Hepatocyte (in vitro differentiated cells): ENCODE data around the gene CAP2. TPM values are rescaled to one million over a fixed set of nuclear protein-coding genes. Genes with fewer than 3 reads are reported as not detected.

Experiments used
- DNase-seq: peaks from one replicate; pipeline ENCODE4 v3.0.0-alpha.2; 2016; ENCODE audit warnings: low spot score
- H2AFZ ChIP-seq: fragments of 200-600 bp; sonication (generic); 2 replicates; pipeline ENCODE4 v1.6.0; 2016; ENCODE audit warnings: antibody characterized with exemption, mild to moderate bottlenecking
- H3K27ac ChIP-seq: fragments of 200-600 bp; sonication (generic); 2 replicates; pipeline ENCODE4 v1.5.1; 2016; ENCODE audit warnings: mild to moderate bottlenecking
- H3K27me3 ChIP-seq: fragments of 200-600 bp; sonication (generic); 2 replicates; pipeline ENCODE4 v1.6.1; 2016
- H3K36me3 ChIP-seq: fragments of 200-600 bp; sonication (generic); replicated peaks from 2 replicates; pipeline ENCODE4 v1.5.1; 2016; ENCODE audit warnings: low read depth; ENCODE audit not compliant: insufficient read depth
- H3K4me1 ChIP-seq: fragments of 200-600 bp; sonication (generic); 2 replicates; pipeline ENCODE4 v1.5.1; 2016; ENCODE audit warnings: mild to moderate bottlenecking, moderate library complexity; ENCODE audit not compliant: insufficient read depth
- H3K4me2 ChIP-seq: fragments of 200-600 bp; sonication (generic); 2 replicates; pipeline ENCODE4 v1.6.0; 2016
- H3K4me3 ChIP-seq: fragments of 200-600 bp; sonication (generic); 2 replicates; pipeline ENCODE4 v1.5.1; 2016; ENCODE audit warnings: mild to moderate bottlenecking
- H3K79me2 ChIP-seq: fragments of 200-600 bp; sonication (generic); 2 replicates; pipeline ENCODE4 v1.6.0; 2017; ENCODE audit warnings: mild to moderate bottlenecking
- H3K9me2 ChIP-seq: fragments of 200-600 bp; sonication (generic); replicated peaks from 2 replicates; pipeline ENCODE4 v1.6.0; 2017; ENCODE audit warnings: mild to moderate bottlenecking; ENCODE audit not compliant: insufficient read depth
- H3K9me3 ChIP-seq: fragments of 200-600 bp; sonication (generic); 2 replicates; pipeline ENCODE4 v1.5.1; 2016; ENCODE audit warnings: low read depth, mild to moderate bottlenecking
- H4K20me1 ChIP-seq: fragments of 200-600 bp; sonication (generic); 2 replicates; pipeline ENCODE4 v1.6.0; 2016; ENCODE audit warnings: mild to moderate bottlenecking; ENCODE audit not compliant: insufficient read depth, poor library complexity, severe bottlenecking
- CTCF ChIP-seq: fragments of 200-600 bp; sonication (generic); IDR thresholded peaks from 2 replicates; pipeline ENCODE4 v1.5.1; 2016; ENCODE audit warnings: antibody characterized with exemption, mild to moderate bottlenecking; ENCODE audit not compliant: poor library complexity
- EZH2 ChIP-seq: fragments of 200-600 bp; sonication (generic); IDR thresholded peaks from 2 replicates; pipeline ENCODE4 v1.6.1; 2016; ENCODE audit warnings: antibody characterized with exemption, mild to moderate bottlenecking, borderline replicate concordance
- EZH2phosphoT487 ChIP-seq: fragments of 200-600 bp; sonication (generic); IDR thresholded peaks from one replicate; pipeline ENCODE4 v1.6.1; 2018; ENCODE audit warnings: antibody characterized with exemption, mild to moderate bottlenecking, low read depth, moderate library complexity; ENCODE audit not compliant: unreplicated experiment, severe bottlenecking
- WGBS: methylation state at CpG from one replicate; pipeline ENCODE4 v1.1.6; 2016; ENCODE audit warnings: low lambda C conversion rate; ENCODE audit errors: missing lambda C conversion rate; 5-methylcytosine and 5-hydroxymethylcytosine counted together
- polyA plus RNA-seq: library from polyadenylated mRNA; unstranded; fragments of >200 nt; fragmentation: Nextera tagmentation; extraction: Ambion mirVana; gene quantifications from 2 replicates; pipeline ENCODE4 v1.2.1, GENCODE V29; 2016
- total RNA-seq: library from RNA; depleted of rRNA; stranded (reverse); fragments of >200 nt; gene quantifications from 2 replicates; pipeline ENCODE4 v1.2.3, GENCODE V29; 2014

CAP2 gene
- total and polyA plus RNA-seq, 2 experiments from 2014 or later = 6.5 to 8.7 TPM

- 64% methylated on average over 7 of the region's 7 CpGs for WGBS
- no peaks in the 10 kb centered on the region for H3K9me2 ChIP-seq
- H3K36me3 ChIP-seq = no peaks in the 10 kb centered on the region
- no peak overlapping the region for H3K4me2 ChIP-seq
- no peak for DNase-seq
- H3K27ac ChIP-seq = no peak overlapping the region
- H3K27me3 ChIP-seq = no peaks in the 10 kb centered on the region
- no peaks in the 10 kb centered on the region for H3K9me3 ChIP-seq
- no peak for TF ChIP-seq CTCF
- TF ChIP-seq EZH2phosphoT487 = no peak
- no peak for TF ChIP-seq EZH2
- no peaks in the 10 kb centered on the region for H3K79me2 ChIP-seq
- H2AFZ ChIP-seq = no peak overlapping the region
- H3K4me3 ChIP-seq = no peak overlapping the region
- H4K20me1 ChIP-seq = no peaks in the 10 kb centered on the region
- H3K4me1 ChIP-seq = no peaks in the 10 kb centered on the region
These were observed 61.1 kb downstream of the CAP2 start for GRCh38 chr6:17454316-17455005.

GRCh38 chr6:17455919-17456318 is 62.5 kb downstream of the CAP2 start:
- no peak for TF ChIP-seq EZH2phosphoT487
- no peaks in the 10 kb centered on the region for H4K20me1 ChIP-seq
- no peak for DNase-seq
- H3K4me2 ChIP-seq = no peak overlapping the region
- no peaks in the 10 kb centered on the region for H3K27me3 ChIP-seq
- 97% methylated on average over 7 of the region's 7 CpGs for WGBS
- no peaks in the 10 kb centered on the region for H3K9me2 ChIP-seq
- H2AFZ ChIP-seq = no peak overlapping the region
- H3K27ac ChIP-seq = no peak overlapping the region
- H3K4me1 ChIP-seq = no peaks in the 10 kb centered on the region
- no peaks in the 10 kb centered on the region for H3K36me3 ChIP-seq
- no peak overlapping the region for H3K4me3 ChIP-seq
- H3K9me3 ChIP-seq = no peaks in the 10 kb centered on the region
- no peaks in the 10 kb centered on the region for H3K79me2 ChIP-seq

GRCh38 chr6:17456711-17457110 is 63.3 kb downstream of the CAP2 start:
- H2AFZ ChIP-seq = no peak overlapping the region
- H3K9me2 ChIP-seq = no peaks in the 10 kb centered on the region
- no peaks in the 10 kb centered on the region for H3K27me3 ChIP-seq
- H3K79me2 ChIP-seq = no peaks in the 10 kb centered on the region
- no peak overlapping the region for H3K4me2 ChIP-seq
- no peak for TF ChIP-seq EZH2phosphoT487
- no peak for TF ChIP-seq EZH2
- no peaks in the 10 kb centered on the region for H3K4me1 ChIP-seq
- no peaks in the 10 kb centered on the region for H3K9me3 ChIP-seq
- H3K27ac ChIP-seq = no peak overlapping the region
- H3K4me3 ChIP-seq = no peak overlapping the region
- H3K36me3 ChIP-seq = no peaks in the 10 kb centered on the region
- no peak for DNase-seq
- 60% methylated on average over 3 of the region's 3 CpGs for WGBS
- H4K20me1 ChIP-seq = no peaks in the 10 kb centered on the region

- Histone ChIP-seq H4K20me1 (no peaks in the 10 kb centered on the region), H3K4me1 (no peaks in the 10 kb centered on the region), H3K9me2 (no peaks in the 10 kb centered on the region), H3K36me3 (no peaks in the 10 kb centered on the region), H3K79me2 (no peaks in the 10 kb centered on the region), H3K27me3 (no peaks in the 10 kb centered on the region), H2AFZ (no peak overlapping the region), H3K27ac (no peak overlapping the region), H3K9me3 (no peaks in the 10 kb centered on the region), H3K4me3 (no peak overlapping the region), H3K4me2 (no peak overlapping the region)
- 95% methylated on average over 4 of the region's 4 CpGs for WGBS
- TF ChIP-seq CTCF (no peak), EZH2phosphoT487 (no peak), EZH2 (no peak)
- no peak for DNase-seq
These were observed 64.0 kb downstream of the CAP2 start for GRCh38 chr6:17457405-17457804.
